Activated CD8-positive, alpha-beta T cell treated with anti-CD3 and anti-CD28 coated beads for 36 hours (primary cell): ENCODE data around the gene TMEM39B. TPM values are rescaled to one million over a fixed set of nuclear protein-coding genes. Genes with fewer than 3 reads are reported as not detected.

Source experiments
- ATAC-seq: fragments of 200-7000 bp; cut with Tn5 transposase; one replicate; pipeline ENCODE4 v1.10.0; 2021; ENCODE audit warnings: mild to moderate bottlenecking, moderate library complexity
- CTCF ChIA-PET: fragments of 350-600 bp; sonication (Branson Sonifier 250); formaldehyde crosslinking; loops from one replicate; lab custom pipeline; 2021; ENCODE audit warnings: antibody characterized with exemption; lab: Charles Lee
- POLR2A ChIA-PET: fragments of 350-600 bp; sonication (Branson Sonifier 250); formaldehyde crosslinking; loops from one replicate; lab custom pipeline; 2021; ENCODE audit warnings: antibody characterized with exemption; lab: Charles Lee
- DNase-seq: peaks from one replicate; pipeline ENCODE4 v3.0.0-alpha.2; 2020
- H3K27ac Mint-ChIP-seq: one replicate; pipeline ENCODE4 v1.8.0; 2021; ENCODE audit warnings: mild to moderate bottlenecking, mixed read lengths
- H3K27me3 Mint-ChIP-seq: one replicate; pipeline ENCODE4 v1.8.0; 2021; ENCODE audit warnings: mixed read lengths
- H3K36me3 Mint-ChIP-seq: one replicate; pipeline ENCODE4 v1.8.0; 2021; ENCODE audit warnings: low read depth, mixed read lengths
- H3K4me1 Mint-ChIP-seq: one replicate; pipeline ENCODE4 v1.8.0; 2021; ENCODE audit warnings: low read depth, mixed read lengths
- H3K4me3 Mint-ChIP-seq: one replicate; pipeline ENCODE4 v1.8.0; 2021; ENCODE audit warnings: mild to moderate bottlenecking, moderate library complexity, mixed read lengths
- H3K9me3 Mint-ChIP-seq: one replicate; pipeline ENCODE4 v1.8.0; 2021; ENCODE audit warnings: mixed read lengths
- intact Hi-C: fragments of 100-400 bp; cut with micrococcal nuclease; formaldehyde crosslinking; loops from one replicate; pipeline ENCODE4 v1.10.0; 2022
- total RNA-seq, 2 experiments: library from RNA; stranded (reverse); gene quantifications; one replicate each; pipeline ENCODE4 v1.2.3, GENCODE V29; 2021
- TF ChIP-seq, protein P1 (sequence below): fragments of 200-600 bp; IDR thresholded peaks from one replicate; pipeline ENCODE4 v1.8.0; 2022; ENCODE audit warnings: antibody characterized with exemption, mild to moderate bottlenecking

TMEM39B gene
- total RNA-seq, 2 experiments from 2014 or later = 25.3 to 27.7 TPM

DNA sequence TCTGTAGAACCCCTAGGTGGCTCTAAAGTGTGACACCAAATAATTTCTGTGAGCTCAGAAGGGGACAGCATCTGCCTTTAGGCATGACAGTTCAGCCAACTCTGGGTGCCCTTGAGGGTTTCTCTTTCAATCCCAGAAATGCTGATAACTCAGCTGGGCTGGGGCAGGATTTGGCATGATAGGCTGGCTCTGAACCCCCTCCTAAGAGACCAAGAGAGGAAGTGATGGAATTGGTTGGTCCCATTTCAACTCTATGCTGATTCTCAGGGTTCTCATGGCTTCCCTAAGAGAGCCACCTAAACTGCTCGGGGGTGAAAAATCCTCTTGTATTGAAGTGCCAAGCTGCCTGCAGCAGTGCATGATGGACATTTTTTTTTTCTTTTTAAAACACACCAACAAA is 28.5 kb upstream of the TMEM39B start:
- CTCF ChIA-PET = interaction anchor here (0.5 to 2.1 kb wide), 3 partner anchors 8 to 12 kb away, joined by 3 to 6 read pairs (median 3); no protein-coding TSS in a partner anchor
- Mint-ChIP-seq H3K27ac (no peak overlapping the region), H3K36me3 (peaks cover 60% of the 10 kb centered on the region), H3K9me3 (no peaks in the 10 kb centered on the region), H3K4me3 (no peak overlapping the region), H3K27me3 (no peaks in the 10 kb centered on the region), H3K4me1 (peaks cover 9% of the 10 kb centered on the region)
- TF ChIP-seq, protein P1, sequence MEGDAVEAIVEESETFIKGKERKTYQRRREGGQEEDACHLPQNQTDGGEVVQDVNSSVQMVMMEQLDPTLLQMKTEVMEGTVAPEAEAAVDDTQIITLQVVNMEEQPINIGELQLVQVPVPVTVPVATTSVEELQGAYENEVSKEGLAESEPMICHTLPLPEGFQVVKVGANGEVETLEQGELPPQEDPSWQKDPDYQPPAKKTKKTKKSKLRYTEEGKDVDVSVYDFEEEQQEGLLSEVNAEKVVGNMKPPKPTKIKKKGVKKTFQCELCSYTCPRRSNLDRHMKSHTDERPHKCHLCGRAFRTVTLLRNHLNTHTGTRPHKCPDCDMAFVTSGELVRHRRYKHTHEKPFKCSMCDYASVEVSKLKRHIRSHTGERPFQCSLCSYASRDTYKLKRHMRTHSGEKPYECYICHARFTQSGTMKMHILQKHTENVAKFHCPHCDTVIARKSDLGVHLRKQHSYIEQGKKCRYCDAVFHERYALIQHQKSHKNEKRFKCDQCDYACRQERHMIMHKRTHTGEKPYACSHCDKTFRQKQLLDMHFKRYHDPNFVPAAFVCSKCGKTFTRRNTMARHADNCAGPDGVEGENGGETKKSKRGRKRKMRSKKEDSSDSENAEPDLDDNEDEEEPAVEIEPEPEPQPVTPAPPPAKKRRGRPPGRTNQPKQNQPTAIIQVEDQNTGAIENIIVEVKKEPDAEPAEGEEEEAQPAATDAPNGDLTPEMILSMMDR = no peak
- POLR2A ChIA-PET = interaction anchor here (1.2 kb wide), 1 partner anchor 9 kb away, joined by 4 read pairs; no protein-coding TSS in a partner anchor
- DNase-seq (no peak), ATAC-seq (no peak)
- intact Hi-C loops = no loop called here

DNA sequence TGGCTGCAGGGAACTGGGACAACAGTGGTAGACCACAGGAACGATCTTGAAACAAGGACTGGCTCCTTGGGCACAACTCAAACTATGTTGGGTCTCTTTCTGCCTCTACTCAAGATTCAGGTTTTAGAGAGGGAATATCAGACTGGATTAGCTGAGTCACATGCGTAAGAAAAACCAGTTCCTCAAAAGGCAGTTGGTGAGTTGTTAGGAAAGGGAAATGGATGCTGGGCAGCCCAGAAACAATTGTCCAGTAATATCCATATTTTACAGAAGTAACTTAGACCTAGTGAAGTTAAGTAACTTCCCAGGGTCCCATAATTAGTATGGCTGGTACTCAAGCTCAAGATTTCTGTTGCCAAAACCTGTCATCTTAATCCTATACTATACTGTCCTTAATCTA is 27.0 kb upstream of the TMEM39B start:
- intact Hi-C loops = no loop called here
- no peaks in the 10 kb centered on the region for H3K9me3 Mint-ChIP-seq
- H3K27me3 Mint-ChIP-seq = no peaks in the 10 kb centered on the region
- H3K4me3 Mint-ChIP-seq = no peak overlapping the region
- TF ChIP-seq, protein P1 = no peak
- no peak overlapping the region for H3K27ac Mint-ChIP-seq
- no peak for ATAC-seq
- CTCF ChIA-PET = interaction anchor here (1.5 kb wide), 1 partner anchor 17 kb away, joined by 4 read pairs; no protein-coding TSS in a partner anchor
- no peak for DNase-seq
- H3K4me1 Mint-ChIP-seq = peaks cover 18% of the 10 kb centered on the region
- POLR2A ChIA-PET = interaction anchor here (1.6 kb wide), 1 partner anchor 9 kb away, joined by 6 read pairs; no protein-coding TSS in a partner anchor
- H3K36me3 Mint-ChIP-seq = peaks cover 57% of the 10 kb centered on the region

DNA sequence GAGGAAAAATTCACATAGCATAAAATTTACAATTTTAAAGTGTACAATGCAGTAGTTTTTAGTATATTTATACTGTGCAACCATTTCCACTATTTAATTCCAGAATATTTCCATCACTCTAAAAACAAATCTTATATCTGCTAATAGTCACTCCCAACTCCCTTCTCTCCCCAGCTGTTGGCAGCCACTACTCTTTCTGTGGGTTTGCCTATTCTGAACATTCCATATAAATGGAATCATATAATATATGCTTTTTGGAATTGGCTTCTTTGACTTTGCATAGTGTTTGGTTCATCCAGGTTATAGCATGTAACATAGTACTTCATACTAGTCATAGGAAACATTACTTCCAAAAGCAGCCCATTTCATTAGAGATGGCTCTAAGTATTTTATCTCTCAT is 25.0 kb upstream of the TMEM39B start:
- ChIA-PET POLR2A (no interaction called here), CTCF (interaction anchor here (1.0 to 1.3 kb wide), 2 partner anchors 10 to 15 kb away, joined by 3 to 7 read pairs; no protein-coding TSS in a partner anchor)
- ATAC-seq = no peak
- Mint-ChIP-seq H3K36me3 (peaks cover 56% of the 10 kb centered on the region), H3K9me3 (no peaks in the 10 kb centered on the region), H3K4me3 (no peak overlapping the region), H3K4me1 (peaks cover 18% of the 10 kb centered on the region), H3K27me3 (no peaks in the 10 kb centered on the region), H3K27ac (peak overlapping the region; percentile 77)
- TF ChIP-seq, protein P1 = no peak
- intact Hi-C loops = no loop called here
- no peak for DNase-seq

DNA sequence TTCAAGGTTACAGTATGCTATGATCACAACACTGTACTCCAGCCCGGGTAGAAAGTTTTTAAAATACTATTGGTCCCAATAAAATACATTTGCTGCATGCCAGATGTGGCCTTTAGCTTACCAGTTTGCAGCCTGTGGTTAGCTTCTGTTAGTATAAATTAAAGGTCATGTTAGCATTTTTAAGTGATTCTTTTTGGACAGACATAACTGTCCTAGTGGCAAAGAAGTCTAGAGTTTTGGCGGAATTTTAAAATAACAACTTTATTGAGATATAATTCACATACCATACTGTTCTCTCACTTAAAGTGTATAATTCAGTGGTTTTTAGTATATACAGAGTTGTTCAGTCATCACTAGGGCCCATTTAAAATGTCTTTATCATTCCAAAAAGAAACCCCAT is 24.3 kb upstream of the TMEM39B start:
- H3K9me3 Mint-ChIP-seq = no peaks in the 10 kb centered on the region
- peaks cover 58% of the 10 kb centered on the region for H3K36me3 Mint-ChIP-seq
- DNase-seq (no peak), ATAC-seq (no peak)
- H3K27ac Mint-ChIP-seq = peak overlapping the region; percentile 77
- intact Hi-C loops = no loop called here
- peaks cover 18% of the 10 kb centered on the region for H3K4me1 Mint-ChIP-seq
- H3K4me3 Mint-ChIP-seq = no peak overlapping the region
- no peaks in the 10 kb centered on the region for H3K27me3 Mint-ChIP-seq
- TF ChIP-seq, protein P1 = no peak
- ChIA-PET CTCF (interaction anchor here (1.0 to 1.3 kb wide), 2 partner anchors 9 to 14 kb away, joined by 3 to 7 read pairs; no protein-coding TSS in a partner anchor), POLR2A (interaction anchor here (1.0 kb wide), 1 partner anchor 18 kb away, joined by 3 read pairs; no protein-coding TSS in a partner anchor)

DNA sequence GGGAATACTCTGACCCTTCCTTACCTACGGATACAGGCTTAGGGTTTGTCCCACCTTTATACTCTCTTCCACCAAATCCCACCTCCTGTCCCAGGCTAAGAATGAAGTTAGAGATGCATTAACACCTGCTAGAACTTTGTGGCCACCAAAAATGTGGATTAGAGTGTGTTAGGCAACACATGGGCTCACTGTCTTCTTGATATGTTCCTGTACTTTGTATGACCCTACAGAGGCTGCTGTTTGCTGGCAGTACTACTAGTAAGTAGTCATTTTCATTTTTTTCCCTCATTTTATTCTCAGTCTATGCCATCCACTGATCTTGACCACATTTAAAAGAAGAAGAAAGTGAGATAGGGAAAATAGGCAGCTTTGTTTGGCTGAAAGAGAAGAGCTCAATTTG is 21.0 kb upstream of the TMEM39B start:
- H3K36me3 Mint-ChIP-seq = peaks cover 58% of the 10 kb centered on the region
- peaks cover 18% of the 10 kb centered on the region for H3K4me1 Mint-ChIP-seq
- no peaks in the 10 kb centered on the region for H3K27me3 Mint-ChIP-seq
- H3K27ac Mint-ChIP-seq = peak overlapping the region; percentile 9
- TF ChIP-seq, protein P1 = no peak
- ATAC-seq (no peak), DNase-seq (no peak)
- ChIA-PET POLR2A (interaction anchor here (0.8 to 1.2 kb wide), 2 partner anchors 26 to 29 kb away, joined by 3 read pairs; no protein-coding TSS in a partner anchor), CTCF (no interaction called here)
- no peaks in the 10 kb centered on the region for H3K9me3 Mint-ChIP-seq
- intact Hi-C loops = no loop called here
- no peak overlapping the region for H3K4me3 Mint-ChIP-seq
